Fibroblast of villous mesenchyme (primary cell): ENCODE data around the gene ZBTB16. TPM values are rescaled to one million over a fixed set of nuclear protein-coding genes. Genes with fewer than 3 reads are reported as not detected.

ENCODE experiments used
- DNase-seq: peaks from one replicate; pipeline ENCODE4 v3.0.0-alpha.2; 2010; ENCODE audit warnings: low read depth
- H3K4me3 ChIP-seq: 2 replicates; pipeline ENCODE4 v1.5.1; 2011; ENCODE audit warnings: low read depth, mild to moderate bottlenecking, low read length
- CTCF ChIP-seq: IDR thresholded peaks from 2 replicates; pipeline ENCODE4 v1.5.1; 2012; ENCODE audit warnings: low read depth, mild to moderate bottlenecking, low read length; ENCODE audit not compliant: insufficient read depth
- total RNA-seq: library from RNA; depleted of rRNA; stranded (reverse); fragments of >200 nt; gene quantifications from 2 replicates; pipeline ENCODE4 v1.2.3, GENCODE V29; 2012

The ZBTB16 gene
- total RNA-seq, 1 donor, result 0.86 TPM

GRCh38 chr11:114160894-114161293, 101.4 kb downstream of the ZBTB16 start:
- no peak for TF ChIP-seq CTCF
- no peak overlapping the region for H3K4me3 ChIP-seq
- no peak for DNase-seq

- TF ChIP-seq CTCF, result no peak
- H3K4me3 ChIP-seq, result no peak overlapping the region
- no peak for DNase-seq
Measured at GRCh38 chr11:114161486-114162250, 102.2 kb downstream of the ZBTB16 start.

GRCh38 chr11:114162719-114163123, 103.2 kb downstream of the ZBTB16 start:
- DNase-seq, result peak; percentile 100
- no peak for TF ChIP-seq CTCF
- H3K4me3 ChIP-seq, result no peak overlapping the region

GRCh38 chr11:114163229-114163631, 103.7 kb downstream of the ZBTB16 start:
- peak; percentile 95 for DNase-seq
- TF ChIP-seq CTCF, result no peak
- peak overlapping the region; percentile 19 for H3K4me3 ChIP-seq

- peak overlapping the region; percentile 19 for H3K4me3 ChIP-seq
- TF ChIP-seq CTCF, result no peak
- DNase-seq, result peak; percentile 95
Measured at GRCh38 chr11:114163830-114164401, 104.4 kb downstream of the ZBTB16 start.

GRCh38 chr11:114164546-114164945, 105.0 kb downstream of the ZBTB16 start:
- no peak for DNase-seq
- TF ChIP-seq CTCF, result no peak
- no peak overlapping the region for H3K4me3 ChIP-seq
